GM12891 (cell line): ENCODE results near the gene FLOT1.

ENCODE experiments used
- PAX5 ChIP-seq: IDR thresholded peaks from 2 replicates; pipeline ENCODE4 v1.6.1; 2011; ENCODE audit warnings: low read length, moderate library complexity, mild to moderate bottlenecking; ENCODE audit not compliant: insufficient read depth, severe bottlenecking
- POLR2A ChIP-seq: IDR thresholded peaks from 2 replicates; pipeline ENCODE4 v1.6.1; 2011; ENCODE audit warnings: low read depth, low read length, control low read depth
- POLR2AphosphoS5 ChIP-seq: IDR thresholded peaks from 2 replicates; pipeline ENCODE4 v1.6.1; 2011; ENCODE audit warnings: low read depth, low read length, control low read depth
- SPI1 ChIP-seq: IDR thresholded peaks from 2 replicates; pipeline ENCODE4 v1.6.1; 2011; ENCODE audit warnings: low read depth, low read length, control low read depth
- TAF1 ChIP-seq: IDR thresholded peaks from 2 replicates; pipeline ENCODE4 v1.6.1; 2011; ENCODE audit warnings: low read depth, low read length, control low read depth

DNA sequence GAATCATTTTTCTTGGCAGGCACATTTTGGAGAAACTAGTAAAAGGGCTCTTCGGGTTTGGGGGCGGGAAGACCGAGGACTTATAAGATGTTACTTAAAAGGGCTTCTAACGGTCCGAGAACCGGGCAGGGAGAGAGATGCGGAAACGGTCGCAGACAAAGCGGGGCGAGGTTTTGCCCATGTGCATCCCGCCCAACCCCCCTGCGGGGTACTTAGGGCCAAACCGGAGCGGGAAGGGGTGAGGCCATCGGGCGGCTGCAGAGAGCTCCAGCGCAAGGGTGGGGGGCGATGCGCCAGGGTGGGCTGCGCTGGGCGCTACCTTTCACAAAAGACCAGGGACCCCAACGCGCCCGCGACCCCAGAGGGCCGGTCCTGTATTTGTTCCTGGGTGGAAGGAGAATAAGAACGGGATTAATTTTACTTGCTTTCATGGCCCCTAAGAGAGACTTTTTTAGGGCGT is 21.7 kb downstream of the FLOT1 start:
- TF ChIP-seq SPI1 = no peak
- TF ChIP-seq POLR2A = no peak
- 0 out of 2 replicates have a peak, but pooled peaks have one; percentile 21 for TF ChIP-seq TAF1
- no peak for TF ChIP-seq POLR2AphosphoS5
- no peak for TF ChIP-seq PAX5
